GM23338 (cell line): ENCODE data around the gene MGME1. TPM values are rescaled to one million over a fixed set of nuclear protein-coding genes. Genes with fewer than 3 reads are reported as not detected.

Source experiments
- ATAC-seq: fragments of 200-7000 bp; cut with Tn5 transposase; 3 replicates; pipeline ENCODE4 v1.9.1; 2020
- DNase-seq: peaks from one replicate; pipeline ENCODE4 v3.0.0-alpha.2; 2015; ENCODE audit warnings: low spot score
- H2AFZ ChIP-seq: fragments of 200-600 bp; sonication (generic); 2 replicates; pipeline ENCODE4 v1.8.0; 2016; ENCODE audit warnings: antibody characterized with exemption, mild to moderate bottlenecking, moderate library complexity
- H3F3A ChIP-seq: fragments of 200-600 bp; sonication (generic); replicated peaks from 2 replicates; pipeline ENCODE4 v1.8.0; 2017; ENCODE audit warnings: antibody characterized with exemption, mixed run types, low read depth
- H3K27ac ChIP-seq: fragments of 200-600 bp; sonication (generic); 2 replicates; pipeline ENCODE4 v1.6.1; 2016; ENCODE audit warnings: low read depth
- H3K27me3 ChIP-seq: fragments of 200-600 bp; sonication (generic); 2 replicates; pipeline ENCODE4 v1.8.0; 2016; ENCODE audit warnings: mild to moderate bottlenecking, mixed run types, moderate library complexity; ENCODE audit not compliant: insufficient read depth
- H3K36me3 ChIP-seq: fragments of 200-600 bp; sonication (generic); 2 replicates; pipeline ENCODE4 v1.8.0; 2016; ENCODE audit warnings: mild to moderate bottlenecking; ENCODE audit not compliant: insufficient read depth
- H3K4me1 ChIP-seq: fragments of 200-600 bp; sonication (generic); 2 replicates; pipeline ENCODE4 v1.8.0; 2016; ENCODE audit warnings: mild to moderate bottlenecking, moderate library complexity; ENCODE audit not compliant: insufficient read depth
- H3K4me2 ChIP-seq: fragments of 200-600 bp; sonication (generic); 2 replicates; pipeline ENCODE4 v1.7.1; 2017; ENCODE audit warnings: mixed run types
- H3K4me3 ChIP-seq: fragments of 200-600 bp; sonication (generic); 2 replicates; pipeline ENCODE4 v1.6.1; 2016; ENCODE audit warnings: mixed run types
- H3K79me2 ChIP-seq: fragments of 200-600 bp; sonication (generic); replicated peaks from 2 replicates; pipeline ENCODE4 v1.8.0; 2017; ENCODE audit warnings: mild to moderate bottlenecking; ENCODE audit not compliant: insufficient read depth
- H3K9me2 ChIP-seq: fragments of 200-600 bp; sonication (generic); 2 replicates; pipeline ENCODE4 v1.8.0; 2017; ENCODE audit not compliant: insufficient read depth
- H4K20me1 ChIP-seq: fragments of 200-600 bp; sonication (generic); replicated peaks from 2 replicates; pipeline ENCODE4 v1.8.0; 2017; ENCODE audit warnings: mild to moderate bottlenecking; ENCODE audit not compliant: insufficient read depth
- H3K27ac Mint-ChIP-seq: 2 replicates; pipeline ENCODE4 v1.8.0; 2020; ENCODE audit warnings: inconsistent platforms, mild to moderate bottlenecking, moderate library complexity, mixed read lengths
- H3K27me3 Mint-ChIP-seq: 3 replicates; pipeline ENCODE4 v1.8.0; 2022; ENCODE audit warnings: low read depth, mild to moderate bottlenecking, moderate library complexity, mixed read lengths, inconsistent platforms; ENCODE audit not compliant: insufficient read depth, poor library complexity
- H3K36me3 Mint-ChIP-seq: 3 replicates; pipeline ENCODE4 v1.8.0; 2021; ENCODE audit warnings: low read depth, mild to moderate bottlenecking, inconsistent platforms, moderate library complexity, mixed read lengths
- H3K4me1 Mint-ChIP-seq: 3 replicates; pipeline ENCODE4 v1.8.0; 2020; ENCODE audit warnings: mild to moderate bottlenecking, inconsistent platforms, mixed read lengths
- H3K4me3 Mint-ChIP-seq: 3 replicates; pipeline ENCODE4 v1.8.0; 2021; ENCODE audit warnings: moderate library complexity, mild to moderate bottlenecking, inconsistent platforms, mixed read lengths
- H3K9me3 Mint-ChIP-seq: 3 replicates; pipeline ENCODE4 v1.8.0; 2020; ENCODE audit warnings: moderate library complexity, mild to moderate bottlenecking, inconsistent platforms, mixed read lengths
- CTCF ChIP-seq, 2 experiments: fragments of 200-600 bp in 1 of 2; sonication (generic) in 1 of 2; conservative IDR thresholded peaks; 2 replicates each; pipeline versions ENCODE4 v1.5.1 to v1.6.1; 2016 to 2017; ENCODE audit warnings: antibody characterized with exemption in 2 of 2, low read depth in 2 of 2, mild to moderate bottlenecking in 2 of 2, moderate library complexity in 1 of 2
- ETS1 ChIP-seq: IDR thresholded peaks from 2 replicates; pipeline ENCODE4 v1.6.1; 2016; ENCODE audit warnings: antibody characterized with exemption
- EZH2phosphoT487 ChIP-seq: fragments of 200-600 bp; sonication (generic); IDR thresholded peaks from one replicate; pipeline ENCODE4 v1.8.1; 2018; ENCODE audit warnings: antibody characterized with exemption; ENCODE audit not compliant: unreplicated experiment
- NANOG ChIP-seq: IDR thresholded peaks from 2 replicates; pipeline ENCODE4 v1.6.1; 2016; ENCODE audit warnings: antibody characterized with exemption, borderline replicate concordance
- REST ChIP-seq: IDR thresholded peaks from one replicate; pipeline ENCODE4 v1.6.1; 2018; ENCODE audit warnings: antibody characterized with exemption; ENCODE audit not compliant: unreplicated experiment
- ZNF331 ChIP-seq: fragments of 250-450 bp; sonication (Bioruptor Pico); IDR thresholded peaks from 2 replicates; pipeline ENCODE4 v1.5.0; 2020; ENCODE audit warnings: low read depth, mild to moderate bottlenecking, moderate library complexity
- polyA plus RNA-seq: library from polyadenylated mRNA; unstranded; fragments of >200 nt; fragmentation: Nextera tagmentation; extraction: Ambion mirVana; gene quantifications from 2 replicates; pipeline ENCODE4 v1.2.1, GENCODE V29; 2016
- total RNA-seq: library from RNA; depleted of rRNA; stranded (reverse); fragments of >200 nt; shearing (Covaris generic); gene quantifications from 2 replicates; pipeline ENCODE4 v1.2.3, GENCODE V29; 2014

The MGME1 gene
- total and polyA plus RNA-seq, 2 experiments from 2014 or later = 43.1 to 56.9 TPM

- Histone ChIP-seq H3K4me2 (no peak overlapping the region), H3K27ac (no peak overlapping the region), H4K20me1 (no peaks in the 10 kb centered on the region; the same call in 1 of the 2 replicates), H3K36me3 (peaks cover 21% of the 10 kb centered on the region; the same call in 1 of the 2 replicates), H3K4me1 (no peaks in the 10 kb centered on the region), H3K27me3 (no peaks in the 10 kb centered on the region), H3K4me3 (no peak overlapping the region), H3K79me2 (peaks cover 2% of the 10 kb centered on the region; the same call in 1 of the 2 replicates), H2AFZ (no peak overlapping the region), H3K9me2 (no peaks in the 10 kb centered on the region), H3F3A (0 out of 2 replicates have a peak, but pooled peaks cover 6% of the 10 kb centered on the region)
- DNase-seq (no peak), ATAC-seq (no peak)
- Mint-ChIP-seq H3K27ac (no peak overlapping the region), H3K4me3 (no peak overlapping the region), H3K36me3 (peaks cover 20% of the 10 kb centered on the region), H3K4me1 (peaks cover 13% of the 10 kb centered on the region), H3K9me3 (no peaks in the 10 kb centered on the region), H3K27me3 (no peaks in the 10 kb centered on the region)
- TF ChIP-seq REST (no peak), ETS1 (no peak), CTCF (conservative IDR thresholded peaks at IDR 0.05; ENCODE audit: low read depth in 2 of 2) (no peak), ZNF331 (CRISPR knock-in tag) (no peak), EZH2phosphoT487 (no peak)
Observed at GRCh38 chr20:17993546-17993945, 24.7 kb downstream of the MGME1 start.

- Mint-ChIP-seq H3K4me1 (peaks cover 13% of the 10 kb centered on the region), H3K27me3 (no peaks in the 10 kb centered on the region), H3K9me3 (no peaks in the 10 kb centered on the region; the same call in 2 of the 3 replicates), H3K4me3 (peak overlapping the region; percentile 6; the same call in 1 of the 3 replicates), H3K27ac (no peak overlapping the region), H3K36me3 (no peaks in the 10 kb centered on the region; the same call in 2 of the 3 replicates)
- no peaks in the 10 kb centered on the region for H3K27me3 ChIP-seq
- H3K79me2 ChIP-seq = no peaks in the 10 kb centered on the region
- ATAC-seq (peak; percentile 60), DNase-seq (peak; percentile 74)
- no peak overlapping the region for H2AFZ ChIP-seq
- H3K4me2 ChIP-seq = no peak overlapping the region
- H3F3A ChIP-seq = no peaks in the 10 kb centered on the region
- H3K9me2 ChIP-seq = no peaks in the 10 kb centered on the region
- no peak overlapping the region for H3K27ac ChIP-seq
- no peaks in the 10 kb centered on the region for H3K4me1 ChIP-seq
- 0 out of 2 replicates have a peak, but pooled peaks cover under 1% of the 10 kb centered on the region for H3K36me3 ChIP-seq
- TF ChIP-seq NANOG (no peak), CTCF (conservative IDR thresholded peaks at IDR 0.05; ENCODE audit: low read depth in 2 of 2) (peak; percentile 85 to 93)
- H4K20me1 ChIP-seq = no peaks in the 10 kb centered on the region
- H3K4me3 ChIP-seq = no peak overlapping the region
Observed at GRCh38 chr20:17995967-17996819, 27.4 kb downstream of the MGME1 start.
